NT2/D1 (cell line): ENCODE results near the gene TPSB2.

Source experiments
- SUZ12 ChIP-seq: IDR thresholded peaks from 2 replicates; pipeline ENCODE4 v1.6.1; 2011; ENCODE audit not compliant: insufficient read length, insufficient read depth; ENCODE audit errors: extremely low read depth
- YY1 ChIP-seq: IDR thresholded peaks from 2 replicates; pipeline ENCODE4 v1.6.1; 2011; ENCODE audit not compliant: insufficient read length, insufficient read depth

- no peak for TF ChIP-seq YY1
- no peak for TF ChIP-seq SUZ12
Measured at GRCh38 chr16:1277617-1278282, 47.8 kb upstream of the TPSB2 start.
